ENCODE measurements around the gene ALDH4A1.

The ALDH4A1 gene

GRCh38 chr1:18922848-18923755 lies 20.7 kb upstream of the ALDH4A1 start:
- no peak for DNase-seq (ENCODE audit: low spot score)

DNA sequence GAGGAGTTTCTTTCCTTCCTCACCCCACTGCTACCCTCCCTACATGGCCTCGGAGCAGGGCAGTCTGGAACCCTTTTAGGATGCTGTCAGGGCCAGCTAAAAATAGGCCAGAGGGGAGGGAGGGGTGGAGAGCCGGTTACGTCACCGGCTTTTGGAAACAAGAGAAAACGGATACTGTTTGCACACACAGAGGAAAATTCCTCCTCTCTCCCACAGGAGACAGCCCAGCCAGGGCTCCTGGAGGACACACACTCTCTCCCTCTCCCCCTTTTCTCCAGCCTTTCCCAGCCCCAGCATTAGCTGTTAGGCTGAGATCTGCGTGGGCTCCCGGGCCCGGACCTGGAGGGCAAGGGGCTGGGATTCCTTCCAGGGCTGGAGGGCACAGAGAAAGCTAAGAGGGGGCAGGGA lies 20.0 kb upstream of the ALDH4A1 start:
- DNase-seq (ENCODE audit: low spot score): peak; percentile 88

DNA sequence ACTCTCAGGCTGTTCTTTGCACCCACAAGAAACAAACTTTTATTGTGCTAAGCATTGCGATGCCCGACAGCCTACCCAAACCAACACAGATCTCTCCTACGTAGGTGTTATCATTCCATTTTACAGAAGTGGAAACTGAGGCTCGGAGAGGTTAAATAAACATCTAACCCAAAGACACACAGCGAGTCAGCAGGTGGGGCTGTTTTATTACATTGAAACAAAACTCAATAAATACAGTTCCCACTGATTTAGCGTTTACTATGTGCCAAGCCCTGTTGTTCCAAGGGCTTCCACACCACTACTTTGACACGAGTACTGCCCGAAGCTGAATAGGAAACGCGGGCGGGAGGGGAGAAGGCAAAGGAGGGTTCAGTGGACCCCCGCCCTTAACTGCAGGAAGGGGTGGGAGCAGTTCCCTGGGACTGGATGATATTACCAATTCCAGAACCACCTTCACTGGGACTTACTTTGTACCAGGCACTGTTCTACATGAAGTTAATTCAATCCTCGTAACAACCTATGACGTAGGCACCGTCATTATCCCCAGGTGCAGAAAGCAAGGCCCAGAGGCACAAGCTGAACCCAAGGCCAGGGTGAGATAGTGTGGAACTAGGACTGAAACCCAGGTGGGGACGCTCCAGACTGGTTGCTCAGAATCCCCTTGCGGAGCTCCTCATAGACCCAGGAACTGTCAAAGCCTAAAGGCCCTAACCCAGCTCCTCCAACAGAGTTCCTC lies 19.3 kb upstream of the ALDH4A1 start:
- no peak for DNase-seq (ENCODE audit: low spot score)

- no peak for DNase-seq (ENCODE audit: low spot score)
Observed at GRCh38 chr1:18920931-18921330, 18.6 kb upstream of the ALDH4A1 start.

- no peak for DNase-seq (ENCODE audit: low spot score)
Observed at GRCh38 chr1:18919956-18920355, 17.6 kb upstream of the ALDH4A1 start.

DNA sequence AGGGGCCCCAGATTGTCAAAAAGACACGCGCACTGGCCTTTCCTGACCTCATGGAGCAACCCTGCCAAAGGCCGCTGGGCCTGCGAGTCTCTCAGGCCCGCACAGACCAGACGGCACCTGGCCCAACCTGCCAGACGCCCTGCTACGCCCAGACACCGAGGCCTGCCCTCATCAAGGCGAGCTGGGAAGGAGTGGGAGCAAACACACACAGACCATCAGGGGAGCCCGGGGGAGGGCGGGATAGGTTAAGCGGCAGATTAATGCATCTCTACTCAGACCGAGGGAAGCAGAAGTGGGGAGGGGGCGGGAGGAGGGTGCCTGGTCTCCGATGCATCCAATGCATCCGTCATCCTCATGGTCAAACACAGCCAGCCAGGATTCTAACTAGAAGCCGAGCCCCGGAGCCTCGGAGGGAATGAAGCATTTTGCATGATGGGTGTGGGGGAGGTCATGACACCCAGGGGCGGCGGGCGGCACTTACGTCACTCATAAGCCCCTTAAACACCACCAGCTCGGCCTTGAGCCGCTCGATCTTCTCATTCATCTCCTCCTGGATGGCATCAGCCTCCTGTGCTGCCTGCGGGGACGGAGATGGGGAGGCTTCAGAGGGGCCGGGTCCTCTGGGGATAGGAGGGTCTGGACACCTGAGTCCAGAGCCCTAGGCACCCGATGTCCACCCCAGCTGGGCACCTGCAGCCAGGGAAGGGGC lies 17.0 kb upstream of the ALDH4A1 start:
- DNase-seq (ENCODE audit: low spot score): no peak

DNA sequence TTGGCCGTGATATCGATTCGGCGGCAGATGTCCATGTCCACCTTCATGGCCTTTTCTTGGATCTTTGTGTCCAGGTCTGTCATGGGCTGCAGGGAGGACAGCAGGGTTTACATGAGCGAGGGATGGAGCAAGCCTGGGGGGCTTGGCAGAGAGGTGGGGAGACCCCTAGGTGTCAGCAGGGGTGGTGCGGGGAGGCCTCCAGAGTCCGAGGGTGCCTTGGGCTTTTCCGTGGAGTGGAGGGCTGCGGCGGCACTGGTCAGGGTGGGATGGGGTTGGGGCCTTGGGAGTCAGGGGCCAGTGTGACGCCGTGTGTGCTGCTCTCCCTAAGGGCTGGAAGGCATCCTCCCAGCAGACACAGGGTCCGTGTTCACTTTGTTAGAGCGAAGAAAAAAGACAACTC lies 16.1 kb upstream of the ALDH4A1 start:
- no peak for DNase-seq (ENCODE audit: low spot score)

DNA sequence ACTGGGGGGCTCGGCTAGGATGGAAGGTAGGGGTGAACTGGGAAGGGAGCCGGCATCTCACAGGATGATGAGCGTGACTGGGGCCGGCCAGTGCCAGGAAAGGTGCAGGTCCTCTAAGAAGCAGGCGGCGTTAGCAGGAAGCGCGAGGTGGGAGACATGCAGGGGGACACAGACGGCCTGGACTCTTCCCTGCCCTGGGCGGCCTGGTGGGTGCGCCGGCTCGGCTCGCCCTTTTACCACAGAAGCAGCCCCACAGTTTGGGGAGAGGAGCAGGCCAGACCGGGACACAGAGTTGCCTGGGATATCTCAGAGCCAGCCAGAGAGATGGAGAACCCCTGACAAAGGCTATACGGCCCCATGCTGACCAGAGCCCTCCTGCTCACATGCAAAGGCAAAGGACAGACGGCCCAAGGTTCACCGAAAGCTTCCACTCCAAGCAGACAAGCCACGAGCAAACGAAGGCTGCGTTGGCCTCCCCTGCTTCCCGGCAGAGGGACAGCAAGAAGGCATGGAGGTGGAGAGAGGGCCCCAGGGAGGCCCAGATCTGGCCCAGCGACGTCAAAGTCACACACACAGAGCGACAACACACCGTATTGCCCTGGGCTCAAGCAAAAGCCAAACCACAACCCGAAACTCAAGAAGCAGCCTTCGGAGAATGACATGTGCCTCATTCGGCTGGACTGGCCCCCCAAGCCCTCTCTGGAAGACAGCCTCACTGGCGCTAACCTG lies 14.9 kb upstream of the ALDH4A1 start:
- DNase-seq (ENCODE audit: low spot score): no peak

DNA sequence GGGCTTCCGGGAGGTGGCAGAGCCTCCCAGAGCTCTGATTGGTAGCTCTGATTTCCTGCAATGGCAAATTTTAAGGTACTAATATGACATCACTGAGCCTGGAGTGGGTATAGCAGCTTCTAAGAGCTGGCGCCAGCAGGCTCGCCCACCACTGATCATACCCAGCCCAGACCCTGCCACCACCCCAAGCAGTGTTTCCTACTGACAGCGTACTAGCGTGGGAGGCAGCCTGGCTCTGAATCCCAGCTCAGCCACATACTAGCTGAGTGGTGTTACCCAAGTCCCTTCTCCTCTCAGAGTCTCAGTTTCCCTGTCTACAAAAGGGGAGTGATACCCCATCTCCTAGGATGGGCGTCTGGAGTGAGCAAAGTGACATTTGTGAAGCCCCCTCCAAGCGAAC lies 13.0 kb upstream of the ALDH4A1 start:
- no peak for DNase-seq (ENCODE audit: low spot score)

GRCh38 chr1:18913065-18913835 lies 10.9 kb upstream of the ALDH4A1 start:
- peak; percentile 93 for DNase-seq (ENCODE audit: low spot score)

DNA sequence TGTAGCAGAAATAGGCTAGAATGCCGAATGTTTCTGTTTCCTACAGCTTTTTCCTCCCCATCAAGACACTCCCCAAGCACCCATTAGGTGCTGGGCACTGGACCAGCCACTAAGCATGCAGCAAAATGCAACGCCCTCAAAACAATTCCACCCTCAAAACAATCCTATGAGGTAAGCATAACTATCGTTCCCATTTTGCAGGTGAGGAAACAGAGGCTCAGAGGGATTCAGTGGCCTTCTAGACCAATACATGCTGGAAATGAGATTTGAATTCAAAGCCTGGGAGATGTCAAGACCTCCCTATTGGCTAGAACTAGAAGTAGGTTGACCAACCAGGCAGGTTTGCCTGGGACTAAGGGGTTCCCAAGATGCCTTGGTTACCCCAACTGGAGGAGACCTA lies 10.2 kb upstream of the ALDH4A1 start:
- DNase-seq (ENCODE audit: low spot score): no peak

- no peak for DNase-seq (ENCODE audit: low spot score)
Observed at GRCh38 chr1:18908911-18909771, 6.8 kb upstream of the ALDH4A1 start.

GRCh38 chr1:18907917-18908845 lies 5.8 kb upstream of the ALDH4A1 start:
- DNase-seq (ENCODE audit: low spot score): no peak

DNA sequence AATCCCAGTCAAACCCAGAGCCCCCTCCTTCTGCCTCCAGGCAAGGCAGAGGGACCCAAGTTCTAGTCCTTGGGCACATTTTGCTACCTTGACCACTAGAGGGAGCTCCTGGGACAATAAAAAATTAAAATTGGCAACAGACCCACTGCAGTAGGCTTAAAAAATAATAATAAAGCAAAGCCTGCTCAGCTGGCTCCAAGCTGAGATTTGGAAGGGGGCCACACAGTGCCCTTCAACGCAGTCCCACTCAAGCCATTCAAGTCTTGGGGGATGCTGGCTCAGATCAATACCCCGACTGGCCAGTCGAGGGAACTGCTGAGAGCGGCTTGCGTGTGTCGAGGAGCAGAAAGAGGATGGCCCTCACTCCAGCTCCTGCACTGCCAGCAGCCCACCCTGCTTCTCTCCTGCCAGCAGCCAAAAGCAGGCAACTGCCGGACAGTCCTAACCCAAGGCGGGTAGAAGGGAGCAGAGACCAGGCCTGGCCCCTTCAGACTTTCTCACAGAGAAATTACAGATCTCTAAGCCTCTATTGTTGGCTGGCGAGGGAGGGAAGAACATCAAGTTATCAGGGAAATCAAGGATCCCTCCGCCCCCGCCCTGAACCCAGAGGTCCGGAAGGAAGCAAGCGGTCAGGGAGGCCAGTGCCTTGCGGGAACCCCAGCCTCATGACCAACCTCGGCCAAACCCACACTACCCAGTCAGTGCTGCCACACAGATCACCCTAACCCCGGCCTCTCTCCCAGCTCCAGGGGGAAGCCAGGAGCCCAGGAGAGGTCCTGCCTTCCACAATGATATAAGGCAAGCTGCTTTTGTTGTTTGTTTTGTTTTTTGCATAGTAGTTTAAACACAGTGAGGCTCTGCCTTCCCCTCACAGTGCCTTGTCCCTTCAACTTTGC lies 4.9 kb upstream of the ALDH4A1 start:
- DNase-seq (ENCODE audit: low spot score): peak; percentile 68

GRCh38 chr1:18903291-18903756 lies 969 bp upstream of the ALDH4A1 start:
- DNase-seq (ENCODE audit: low spot score): no peak

DNA sequence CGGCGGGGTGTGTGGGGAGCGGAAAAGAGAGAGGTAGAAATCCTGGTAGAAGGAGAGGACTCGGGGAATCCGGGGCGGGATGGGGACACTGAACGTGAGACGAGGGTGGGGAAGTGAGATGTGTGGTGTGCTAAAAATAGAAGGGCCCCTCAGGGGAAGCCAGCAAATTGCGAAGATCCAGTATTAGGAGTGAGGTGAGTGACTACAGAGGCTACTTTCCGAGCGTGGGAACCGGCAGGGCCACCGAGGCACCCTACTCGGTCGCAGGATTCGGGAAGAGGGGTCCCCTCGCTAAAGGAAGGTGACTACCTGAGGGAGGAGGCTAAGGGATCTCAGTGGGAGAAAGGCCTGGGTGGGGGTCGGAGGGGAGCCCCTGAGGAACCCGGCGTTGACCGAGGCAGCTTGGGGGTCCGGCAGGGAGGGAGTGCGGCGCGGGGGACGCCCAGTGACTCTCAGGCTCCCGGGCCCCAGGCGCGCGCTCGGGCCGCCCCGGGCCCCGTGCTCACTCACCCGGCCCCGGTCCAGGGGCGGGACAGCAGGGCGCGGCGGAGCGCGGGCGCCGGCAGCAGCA lies 318 bp downstream of the ALDH4A1 start:
- DNase-seq (ENCODE audit: low spot score): peak; percentile 38

GRCh38 chr1:18901147-18901951 lies 1.0 kb downstream of the ALDH4A1 start:
- no peak for DNase-seq (ENCODE audit: low spot score)

Measured in AG08396 (cell line).